Stomach smooth muscle (tissue), 2 donors: ENCODE data around the gene PTPN22.

Experiments used
- H3K27ac ChIP-seq: one replicate; pipeline ENCODE4 v1.7.0; 2013; ENCODE audit warnings: mild to moderate bottlenecking, low read length, inconsistent platforms
- H3K27me3 ChIP-seq, 2 donors: one replicate each; pipeline ENCODE4 v1.7.0; 2013; ENCODE audit warnings: low read length in 2 of 2; ENCODE audit not compliant: insufficient read depth in 2 of 2, control insufficient read depth in 1 of 2
- H3K36me3 ChIP-seq, 2 donors: one replicate each; pipeline ENCODE4 v1.7.0; 2013; ENCODE audit warnings: low read length in 2 of 2; ENCODE audit not compliant: control insufficient read depth in 2 of 2, insufficient read depth in 2 of 2
- H3K4me1 ChIP-seq: one replicate; pipeline ENCODE4 v1.7.0; 2013; ENCODE audit warnings: low read length; ENCODE audit not compliant: control insufficient read depth, insufficient read depth
- H3K4me3 ChIP-seq, 2 donors: one replicate each; pipeline ENCODE4 v1.7.0; 2013; ENCODE audit warnings: low read length in 2 of 2
- H3K9ac ChIP-seq, 2 donors: one replicate each; pipeline ENCODE4 v1.7.0; 2013; ENCODE audit warnings: low read length in 2 of 2, mild to moderate bottlenecking in 1 of 2
- H3K9me3 ChIP-seq, 2 donors: one replicate each; pipeline ENCODE4 v1.7.0; 2013; ENCODE audit warnings: low read length in 2 of 2; ENCODE audit not compliant: control insufficient read depth in 2 of 2
- donor health status: healthy.
- donor health status: Pancreatic carcinoma.

PTPN22 gene

GRCh38 chr1:113871597-113872113 lies at the start of gene PTPN22:
Gene PTPN22, minus strand, starts transcription at chr1:113871712.
- Histone ChIP-seq H3K9ac (no peak within 1 kb of the TSS), H3K9me3 (no peaks in the 10 kb centered on the region)

GRCh38 chr1:113918243-113918642 lies 46.7 kb upstream of the PTPN22 start:
- Histone ChIP-seq H3K9me3 (no peaks in the 10 kb centered on the region), H3K27me3 (no peaks in the 10 kb centered on the region), H3K9ac (no peak overlapping the region), H3K36me3 (no peaks in the 10 kb centered on the region), H3K4me3 (no peak overlapping the region), H3K27ac (no peak overlapping the region), H3K4me1 (peaks cover 2% of the 10 kb centered on the region)

More at GRCh38 chr1:113871597-113872113, at the start of gene PTPN22:
- H3K27me3 ChIP-seq: no peaks in the 10 kb centered on the region
- H3K36me3 ChIP-seq: no peaks in the 10 kb centered on the region
- no peak within 1 kb of the TSS for H3K27ac ChIP-seq
- H3K4me1 ChIP-seq: no peaks in the 10 kb centered on the region
- no peak within 1 kb of the TSS for H3K4me3 ChIP-seq

GRCh38 chr1:113917400-113918082 lies 46.0 kb upstream of the PTPN22 start:
- H3K27me3 ChIP-seq: no peaks in the 10 kb centered on the region
- H3K36me3 ChIP-seq: no peaks in the 10 kb centered on the region
- no peak overlapping the region for H3K9ac ChIP-seq
- no peak overlapping the region for H3K27ac ChIP-seq
- H3K4me3 ChIP-seq: no peak overlapping the region
- H3K9me3 ChIP-seq: no peaks in the 10 kb centered on the region
- H3K4me1 ChIP-seq: peaks cover 9% of the 10 kb centered on the region

GRCh38 chr1:113916974-113917373 lies 45.5 kb upstream of the PTPN22 start:
- Histone ChIP-seq H3K27me3 (no peaks in the 10 kb centered on the region), H3K4me3 (no peak overlapping the region), H3K4me1 (peaks cover 13% of the 10 kb centered on the region), H3K9ac (no peak overlapping the region), H3K27ac (no peak overlapping the region), H3K36me3 (no peaks in the 10 kb centered on the region), H3K9me3 (no peaks in the 10 kb centered on the region)

- Histone ChIP-seq H3K27me3 (no peaks in the 10 kb centered on the region), H3K4me3 (no peak overlapping the region), H3K27ac (no peak overlapping the region), H3K4me1 (peaks cover 13% of the 10 kb centered on the region), H3K9me3 (no peaks in the 10 kb centered on the region), H3K9ac (no peak overlapping the region), H3K36me3 (peaks cover 12 to 13% of the 10 kb centered on the region in 2 donors)
These were observed 42.6 kb upstream of the PTPN22 start for GRCh38 chr1:113913887-113914664.

GRCh38 chr1:113913312-113913668 lies 41.8 kb upstream of the PTPN22 start:
- peak overlapping the region; percentile 41 to 47 for H3K9ac ChIP-seq
- no peaks in the 10 kb centered on the region for H3K9me3 ChIP-seq
- H3K4me1 ChIP-seq: peaks cover 13% of the 10 kb centered on the region
- peak overlapping the region; percentile 27 to 55 for H3K4me3 ChIP-seq
- peaks cover 14 to 19% of the 10 kb centered on the region in 2 donors for H3K36me3 ChIP-seq
- H3K27me3 ChIP-seq: no peaks in the 10 kb centered on the region
- peak overlapping the region; percentile 75 for H3K27ac ChIP-seq

GRCh38 chr1:113912594-113913311 lies 41.2 kb upstream of the PTPN22 start:
- H3K36me3 ChIP-seq: peaks cover 14 to 24% of the 10 kb centered on the region in 2 donors
- peak overlapping the region; percentile 41 to 60 for H3K9ac ChIP-seq
- peak overlapping the region; percentile 27 to 55 for H3K4me3 ChIP-seq
- H3K27me3 ChIP-seq: no peaks in the 10 kb centered on the region
- H3K9me3 ChIP-seq: no peaks in the 10 kb centered on the region
- H3K27ac ChIP-seq: peak overlapping the region; percentile 75
- H3K4me1 ChIP-seq: peaks cover 13% of the 10 kb centered on the region

GRCh38 chr1:113905435-113905861 lies 33.9 kb upstream of the PTPN22 start:
- H3K27ac ChIP-seq: peak overlapping the region; percentile 91
- peak overlapping the region; percentile 78 to 91 for H3K9ac ChIP-seq
- peaks cover 9% of the 10 kb centered on the region for H3K4me1 ChIP-seq
- no peaks in the 10 kb centered on the region for H3K27me3 ChIP-seq
- peak overlapping the region; percentile 91 to 99 for H3K4me3 ChIP-seq
- no peaks in the 10 kb centered on the region for H3K9me3 ChIP-seq
- H3K36me3 ChIP-seq: peaks cover 7 to 17% of the 10 kb centered on the region in 2 donors

GRCh38 chr1:113904674-113905434 lies 33.3 kb upstream of the PTPN22 start, which contains the start of the genes AP4B1 and DCLRE1B:
Gene AP4B1, minus strand, starts transcription at chr1:113904799. Its CDS starts 82 bp downstream, at chr1:113904717.
Gene DCLRE1B, plus strand, starts transcription at chr1:113905326. Its CDS starts 261 bp downstream, at chr1:113905587.
- Histone ChIP-seq H3K27me3 (no peaks in the 10 kb centered on the region), H3K36me3 (peaks cover 5 to 19% of the 10 kb centered on the region in 2 donors), H3K9me3 (no peaks in the 10 kb centered on the region), H3K27ac (peak within 1 kb of the TSS; percentile 91), H3K9ac (peak within 1 kb of the TSS; percentile 78 to 97), H3K4me3 (peak within 1 kb of the TSS; percentile 99), H3K4me1 (peaks cover 9% of the 10 kb centered on the region)

GRCh38 chr1:113904293-113904673 lies 32.8 kb upstream of the PTPN22 start:
- Histone ChIP-seq H3K27ac (peak overlapping the region; percentile 91), H3K4me1 (peaks cover 9% of the 10 kb centered on the region), H3K9ac (peak overlapping the region; percentile 78 to 97), H3K36me3 (peaks cover 10 to 22% of the 10 kb centered on the region in 2 donors), H3K27me3 (no peaks in the 10 kb centered on the region), H3K4me3 (peak overlapping the region; percentile 99), H3K9me3 (no peaks in the 10 kb centered on the region)
